Peyer's patch (tissue), 4 donors: Measurements from ENCODE around the gene RNASEL. TPM values are rescaled to one million over a fixed set of nuclear protein-coding genes. Genes with fewer than 3 reads are reported as not detected.

Source experiments
- DNase-seq, 3 donors: peaks; one replicate each; pipeline ENCODE4 v3.0.0-alpha.2; 2017 to 2019
- H3K27ac ChIP-seq, 4 donors: fragments of 200-600 bp; sonication (generic); one replicate each; pipeline ENCODE4 v1.5.1; 2016 to 2019
- H3K27me3 ChIP-seq, 2 donors: fragments of 200-600 bp; sonication (generic); one replicate each; pipeline ENCODE4 v1.5.1; 2019
- H3K36me3 ChIP-seq, 3 donors: fragments of 200-600 bp; sonication (generic); one replicate each; pipeline ENCODE4 v1.5.1; 2016 to 2019
- H3K4me1 ChIP-seq, 4 donors: fragments of 200-600 bp; sonication (generic); one replicate each; pipeline ENCODE4 v1.5.1; 2016 to 2019
- H3K4me3 ChIP-seq, 4 donors: fragments of 200-600 bp; sonication (generic); 1 replicate in 3 of 4; 2 replicates in 1 of 4; pipeline ENCODE4 v1.5.1; 2016 to 2019; ENCODE audit warnings: mild to moderate bottlenecking in 1 of 4
- H3K9me3 ChIP-seq, 4 donors: fragments of 200-600 bp; sonication (generic); one replicate each; pipeline ENCODE4 v1.5.1; 2016 to 2019; ENCODE audit warnings: mild to moderate bottlenecking in 1 of 4
- CTCF ChIP-seq, 6 experiments: fragments of 450-650 bp in 4 of 6; fragments of 200-600 bp in 2 of 6; sonication (generic) in 1 of 6; IDR thresholded peaks; one replicate each; pipeline ENCODE4 v1.5.1; 2017 to 2019; ENCODE audit warnings: antibody characterized with exemption in 6 of 6, mild to moderate bottlenecking in 3 of 6, moderate library complexity in 1 of 6
- POLR2A ChIP-seq, 2 donors: fragments of 450-650 bp; IDR thresholded peaks; one replicate each; pipeline ENCODE4 v1.5.1; 2017; ENCODE audit warnings: antibody characterized with exemption in 2 of 2, mild to moderate bottlenecking in 2 of 2, moderate library complexity in 2 of 2
- small RNA-seq, 2 donors: library from RNA; depleted of rRNA; stranded (forward); fragments of <200 nt; gene quantifications; one replicate each; pipeline ENCODE3, GENCODE V24; 2016
- total RNA-seq, 4 donors: library from RNA; depleted of rRNA; stranded (reverse); fragments of >200 nt; gene quantifications; one replicate each; pipeline ENCODE4 v1.1.0, GENCODE V29; 2016

The RNASEL gene
- total RNA-seq, 4 donors from 2014 or later, result 12.4 to 15.0 (median 13.3) TPM

DNA sequence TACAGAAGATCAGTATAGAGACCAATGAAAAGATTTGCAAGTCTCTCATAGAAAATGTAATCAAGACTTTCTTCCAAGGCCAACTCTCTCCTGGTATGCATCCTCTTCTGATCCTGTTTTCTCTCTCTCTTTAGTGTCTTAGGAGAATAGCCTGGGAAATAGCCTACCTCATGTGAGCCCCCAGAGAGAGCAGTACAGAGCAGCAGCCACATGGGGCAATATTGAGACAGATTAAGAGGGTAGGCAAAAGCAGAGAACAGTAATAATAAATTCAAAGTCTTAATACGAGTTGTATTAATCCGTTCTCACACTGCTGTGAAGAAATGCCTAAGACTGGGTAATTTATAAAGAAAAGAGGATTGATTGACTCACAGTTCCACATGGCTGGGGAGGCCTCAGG, 61.4 kb downstream of the RNASEL start:
- Histone ChIP-seq H3K4me3 (no peak overlapping the region), H3K4me1 (no peaks in the 10 kb centered on the region), H3K9me3 (peaks cover 0 to 8% (median 3%) of the 10 kb centered on the region in 4 donors), H3K36me3 (no peaks in the 10 kb centered on the region), H3K27ac (peak overlapping the region in 1 of 4 donors; percentile 47), H3K27me3 (no peaks in the 10 kb centered on the region)
- no peak for TF ChIP-seq CTCF (IDR thresholded peaks at IDR 0.05)
- no peak for TF ChIP-seq POLR2A (IDR thresholded peaks at IDR 0.05)
- DNase-seq, result no peak

- no peaks in the 10 kb centered on the region for H3K27me3 ChIP-seq
- H3K9me3 ChIP-seq, result peaks cover 0 to 8% (median 3%) of the 10 kb centered on the region in 4 donors
- TF ChIP-seq CTCF (IDR thresholded peaks at IDR 0.05) (no peak), POLR2A (IDR thresholded peaks at IDR 0.05) (no peak)
- no peak for DNase-seq
- H3K4me3 ChIP-seq, result no peak overlapping the region
- H3K36me3 ChIP-seq, result no peaks in the 10 kb centered on the region
- H3K27ac ChIP-seq, result no peak overlapping the region
- no peaks in the 10 kb centered on the region for H3K4me1 ChIP-seq
Measured at GRCh38 chr1:182525342-182525741, 63.7 kb downstream of the RNASEL start.

Small RNA genes lying within 50 kb of the gene (small RNA-seq; reads per million reads assigned to genes)
- 0 reads per million in 2 donors for gene RF00017

Other genes with a start within 250 kb of the RNASEL start
- gene GLUL, start 197.5 kb downstream of the RNASEL start, total RNA-seq, result 100 to 1,000 TPM; 148 to 864 (median 443) TPM
- not detected for gene TEDDM1, start 188.6 kb downstream of the RNASEL start, total RNA-seq
- gene RGSL1, start 139.1 kb downstream of the RNASEL start, total RNA-seq, result not detected
- gene RGS16, start 15.1 kb upstream of the RNASEL start, total RNA-seq, result under 1 TPM in 1 of 4 donors, not detected in 3; 0.40 TPM
- not detected for gene RGS8, start 95.3 kb upstream of the RNASEL start, total RNA-seq
- 10 to 100 TPM in 2 of 4 donors, 1 to 10 TPM in 2; 2.3 to 10.7 (median 7.4) TPM for gene NPL, start 200.5 kb upstream of the RNASEL start, total RNA-seq